Anterior cingulate cortex (tissue), 58 donors: ENCODE data around the gene SLC37A3.
A peak's percentile ranks its signal among the peaks of the same experiment; 100 is the strongest.
"Not testable (repeated sequence)": the region's sequence is repeated elsewhere in the genome, so short reads cannot be mapped to it uniquely, and the experiment has no call there.

Experiments
- DNase-seq, 58 donors: peaks; one replicate each; lab custom pipeline; 2025; lab: John Stamatoyannopoulos, UW

Gene SLC37A3

GRCh38 chr7:140315498-140316164, 82.7 kb downstream of the SLC37A3 start:
- DNase-seq = peak in 2 of 58 donors; percentile 23 to 34

DNA sequence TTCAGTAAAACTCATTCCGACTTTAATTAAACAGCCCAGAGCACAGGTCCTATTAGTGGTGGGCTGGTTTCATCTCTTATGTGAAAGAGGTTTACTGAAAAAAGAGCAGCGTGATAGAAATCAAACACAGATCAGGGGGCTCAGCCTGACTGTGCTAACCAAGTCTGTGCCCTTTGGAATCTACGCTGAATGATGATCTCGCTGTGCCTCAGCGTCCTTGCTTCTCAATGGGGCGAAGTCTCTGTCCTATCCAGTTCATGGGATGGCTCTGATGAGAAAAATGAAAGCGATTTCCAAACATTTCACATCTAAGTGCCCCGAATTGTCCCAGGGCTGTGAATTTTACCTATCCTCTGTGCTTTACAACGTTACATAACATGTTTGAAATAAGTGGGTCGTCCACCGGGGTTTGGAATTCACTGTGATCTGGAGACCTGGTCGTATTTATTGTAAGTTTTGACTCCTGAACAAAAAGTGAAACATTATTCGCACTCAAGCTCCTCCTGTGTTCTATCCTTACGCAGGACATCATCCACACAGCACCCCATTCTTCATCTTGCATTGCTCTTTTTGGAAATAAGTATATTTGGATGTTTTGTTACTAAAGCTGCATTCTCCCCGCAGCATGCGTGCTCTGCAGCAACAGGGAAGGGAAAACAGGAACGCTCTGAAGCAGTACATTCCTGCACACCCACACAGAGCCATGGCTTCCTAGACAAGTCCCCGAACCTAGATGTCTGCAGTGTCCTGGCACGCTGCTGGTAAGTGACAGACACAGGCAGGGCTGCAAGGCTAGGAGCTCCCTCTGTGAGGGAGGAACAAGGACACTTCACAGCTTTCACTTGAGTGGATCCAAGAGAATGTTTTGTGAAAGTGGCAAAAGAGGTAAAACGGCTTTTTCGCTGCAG, 83.5 kb downstream of the SLC37A3 start:
- DNase-seq = peak in 36 of 58 donors; percentile 8 to 80 (median 30)

DNA sequence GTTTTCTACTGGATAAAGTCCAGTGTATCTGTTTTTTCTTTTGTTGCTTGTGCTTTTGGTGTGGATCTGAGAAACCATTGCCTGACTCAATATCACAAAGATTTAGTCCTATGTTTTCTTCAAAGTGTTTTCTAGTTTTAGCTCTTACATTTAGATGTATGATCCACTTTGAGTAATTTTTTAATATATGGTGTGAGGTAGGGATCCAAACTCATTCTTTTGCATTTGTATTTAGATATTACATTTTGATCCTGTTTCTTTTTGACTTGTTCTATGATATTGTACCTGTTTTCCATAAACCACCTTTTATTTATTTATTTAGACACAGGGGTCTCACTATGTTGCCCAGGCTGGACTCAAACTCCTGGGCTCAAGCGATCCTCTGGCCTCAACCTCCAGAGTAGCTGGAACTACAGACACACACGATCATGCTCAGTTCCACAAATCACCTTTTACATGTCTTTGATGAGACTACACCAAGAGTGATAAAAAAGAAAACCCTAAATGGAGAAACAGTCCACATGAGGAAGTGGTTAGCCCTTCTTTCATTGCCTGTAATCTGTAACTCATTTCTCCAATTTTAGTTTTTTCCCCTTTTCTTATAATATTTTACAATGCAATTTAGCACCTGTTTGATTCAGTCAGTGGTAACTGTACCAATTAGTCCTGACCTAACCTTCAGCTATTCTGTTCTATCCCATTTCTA, 86.0 kb downstream of the SLC37A3 start:
- DNase-seq = no peak

- not testable (repeated sequence) for DNase-seq
These were observed 87.2 kb downstream of the SLC37A3 start for GRCh38 chr7:140311128-140311527.

GRCh38 chr7:140310337-140311002, 87.9 kb downstream of the SLC37A3 start:
- DNase-seq = no peak

- DNase-seq = no peak
These were observed 90.3 kb downstream of the SLC37A3 start for GRCh38 chr7:140308060-140308459.

GRCh38 chr7:140304191-140304799, 94.0 kb downstream of the SLC37A3 start:
- DNase-seq = peak in 1 of 58 donors; percentile 1

DNA sequence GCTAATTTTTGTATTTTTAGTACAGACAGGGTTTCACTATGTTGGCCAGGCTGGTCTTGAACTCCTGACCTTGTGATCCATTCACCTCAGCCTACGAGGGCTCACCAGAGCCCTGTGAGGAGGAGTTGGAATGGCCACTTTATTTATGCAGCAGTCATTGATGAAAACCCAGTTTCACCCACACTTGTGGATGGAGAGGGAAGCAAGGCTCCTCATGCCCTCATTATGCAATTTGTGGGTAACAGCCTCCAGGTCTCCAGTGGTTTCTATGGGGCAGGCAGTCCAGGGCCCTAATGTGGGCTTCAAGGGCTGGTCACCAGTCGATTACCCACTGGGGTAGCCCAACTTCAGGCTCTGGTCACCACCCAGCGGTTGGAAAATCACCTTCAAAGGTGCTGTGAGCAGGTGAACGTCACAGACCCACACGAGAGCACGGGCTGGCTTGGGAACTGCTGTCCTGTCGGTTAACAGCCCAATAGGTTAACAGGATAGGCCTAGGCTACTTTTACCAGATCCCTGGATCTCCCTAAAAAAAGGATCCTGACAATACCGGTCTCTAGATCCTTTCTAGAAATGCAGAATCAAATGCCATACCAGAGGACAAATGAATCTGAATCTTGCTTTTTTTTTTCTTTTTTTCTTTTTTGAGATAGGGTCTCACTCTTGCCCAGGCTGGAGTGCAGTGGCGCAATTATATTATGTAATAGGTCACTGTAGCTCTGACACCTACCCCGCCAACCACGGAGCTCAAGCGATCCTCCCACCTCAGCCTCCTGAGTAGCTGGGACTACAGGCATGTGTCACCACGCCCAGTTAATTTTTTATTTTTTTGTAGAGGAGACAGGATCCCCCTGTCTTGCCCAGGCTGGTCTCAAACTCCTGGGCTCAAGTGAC, 97.8 kb downstream of the SLC37A3 start:
- DNase-seq = no peak

- no peak for DNase-seq
These were observed 100.1 kb downstream of the SLC37A3 start for GRCh38 chr7:140298213-140298612.

- DNase-seq = no peak
These were observed 101.1 kb downstream of the SLC37A3 start for GRCh38 chr7:140297192-140297591.

DNA sequence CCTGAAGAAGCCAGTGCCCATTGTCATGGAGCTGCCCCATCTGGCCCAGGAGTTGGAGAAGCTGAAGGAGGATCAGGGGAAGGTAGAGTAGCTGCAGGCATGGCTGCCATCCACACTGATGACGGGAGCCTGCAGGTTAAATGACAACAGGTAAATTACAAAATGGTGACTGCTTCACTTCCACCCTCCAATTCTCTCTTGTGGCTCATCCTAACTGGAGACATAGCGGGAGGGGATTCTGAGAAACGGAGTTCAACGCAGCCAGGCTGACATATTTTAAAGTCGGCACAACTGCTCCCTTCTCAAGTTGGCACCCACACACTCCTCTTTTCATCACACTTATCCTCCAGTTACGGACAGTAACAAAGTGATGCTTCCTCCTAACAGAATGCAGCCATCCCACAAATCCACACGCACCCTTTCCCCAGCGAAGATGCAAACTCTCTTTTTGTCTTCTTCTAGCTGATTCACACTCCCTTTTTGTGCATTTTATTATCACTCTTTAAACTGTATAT, 103.0 kb downstream of the SLC37A3 start:
- DNase-seq = peak in 1 of 58 donors; percentile 11

DNA sequence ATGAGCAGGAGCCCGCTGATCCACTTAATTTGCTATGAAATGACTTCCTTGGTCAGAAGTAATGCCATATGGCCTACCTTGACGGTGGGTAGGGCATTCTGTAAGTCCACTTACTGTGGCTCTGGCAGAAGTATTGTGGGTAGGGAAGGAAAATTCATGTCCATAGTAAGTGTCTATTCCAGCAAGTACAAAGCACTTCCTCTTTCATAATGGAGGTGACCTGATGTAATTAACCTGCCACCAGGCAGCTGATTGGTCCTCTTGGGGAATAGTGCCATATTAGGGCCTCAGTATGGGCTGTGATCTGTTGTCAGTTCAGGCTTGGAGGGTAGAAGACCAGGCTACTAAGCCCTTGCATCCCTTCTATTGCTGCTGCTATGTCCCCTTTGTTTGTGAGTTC, 103.9 kb downstream of the SLC37A3 start:
- DNase-seq = no peak

DNA sequence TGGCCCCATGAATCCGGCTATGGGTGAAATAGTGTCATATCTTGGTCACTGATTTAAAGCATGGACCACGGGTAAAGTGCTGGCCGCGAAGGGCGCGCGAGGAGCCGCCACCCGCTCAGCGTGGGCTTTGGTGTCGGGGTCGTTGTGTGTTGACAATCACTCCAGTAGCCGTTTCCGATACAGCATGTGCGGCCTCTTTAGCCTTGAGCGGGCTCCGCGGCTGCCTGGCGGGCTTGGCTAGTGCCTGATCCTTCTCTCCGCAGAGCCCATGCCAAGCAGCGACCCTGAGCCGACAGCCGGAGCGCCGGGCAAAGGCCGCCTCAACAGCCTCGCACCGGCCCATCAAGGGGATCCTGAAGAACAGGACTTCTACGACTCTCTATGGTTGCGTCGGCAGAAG, 105.9 kb downstream of the SLC37A3 start:
- DNase-seq = no peak

GRCh38 chr7:140289804-140290203, 108.5 kb downstream of the SLC37A3 start:
- no peak for DNase-seq

DNA sequence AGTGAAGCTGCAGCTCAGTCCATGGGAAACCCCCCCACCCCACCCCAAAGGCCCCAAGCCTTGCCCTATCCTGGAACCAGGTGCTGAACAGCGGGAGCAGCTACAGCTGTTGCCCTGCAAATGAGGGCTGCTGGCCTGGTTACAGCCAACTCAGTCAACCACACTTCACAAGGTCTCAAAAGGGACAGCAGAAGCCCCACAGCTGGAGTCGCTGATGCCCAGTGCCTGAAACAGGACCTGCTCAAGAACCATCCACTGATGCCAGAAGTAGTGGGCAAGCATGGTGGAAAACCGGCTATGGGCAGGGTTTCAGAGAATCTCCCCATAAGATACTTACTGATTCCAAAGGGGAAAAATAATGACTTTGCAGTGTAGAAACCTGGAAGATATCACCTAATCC, 110.3 kb downstream of the SLC37A3 start:
- no peak for DNase-seq

DNA sequence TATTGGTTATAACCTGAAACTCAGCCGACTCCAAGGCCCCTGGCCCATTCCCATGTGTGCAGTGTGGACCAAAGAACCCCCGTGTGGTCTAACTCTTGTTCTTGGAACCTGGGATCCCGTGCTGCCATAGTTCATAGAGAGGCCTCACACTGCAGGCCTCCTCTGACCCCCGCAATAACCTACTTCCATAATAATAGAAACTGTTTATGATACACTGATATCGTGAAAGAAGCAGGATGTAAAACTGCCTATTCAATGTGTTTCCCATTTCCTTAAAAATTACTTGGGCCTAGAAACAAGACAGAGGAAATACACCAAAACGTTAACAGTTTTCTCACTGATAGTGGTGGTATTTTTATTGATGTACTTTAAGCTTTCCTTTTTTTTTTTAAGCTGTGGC, 112.4 kb downstream of the SLC37A3 start:
- no peak for DNase-seq

- DNase-seq = no peak
These were observed 114.3 kb downstream of the SLC37A3 start for GRCh38 chr7:140284062-140284461.
